ENCODE results near the gene KAZN.

GRCh38 chr1:14906665-14907064, 308.2 kb downstream of the KAZN start:
- no peak for TF ChIP-seq EZH2 (IDR thresholded peaks at IDR 0.05; ENCODE audit: low read depth, low read length, severe bottlenecking)
- no peak for TF ChIP-seq POLR2A (IDR thresholded peaks at IDR 0.05; ENCODE audit: control extremely low read depth in 1 of 2, low read depth in 2 of 2, low read length in 2 of 2)
- no peak for TF ChIP-seq YY1 (IDR thresholded peaks at IDR 0.05; ENCODE audit: low read depth, low read length)
- no peak for TF ChIP-seq SIN3A (conservative IDR thresholded peaks at IDR 0.05 in 1 of 2, IDR thresholded peaks at IDR 0.05 in 1 of 2; ENCODE audit: low read depth in 1 of 2, low read length in 2 of 2)
- no peak for TF ChIP-seq CTCF (IDR thresholded peaks at IDR 0.05; ENCODE audit: control extremely low read depth in 1 of 3, insufficient read depth in 1 of 3, low read depth in 1 of 3, low read length in 3 of 3)
- TF ChIP-seq NANOG (IDR thresholded peaks at IDR 0.05; ENCODE audit: insufficient read depth, low read depth, low read length, poor library complexity, severe bottlenecking) = no peak
- TF ChIP-seq BCL11A (IDR thresholded peaks at IDR 0.05; ENCODE audit: low read depth in 2 of 2, low read length in 2 of 2) = no peak
- no peak for TF ChIP-seq RBBP5 (IDR thresholded peaks at IDR 0.05; ENCODE audit: borderline replicate concordance, low read depth, low read length)
- no peak for TF ChIP-seq CREB1 (IDR thresholded peaks at IDR 0.05)
- TF ChIP-seq JUND (IDR thresholded peaks at IDR 0.05; ENCODE audit: low read length) = no peak
